Measurements from ENCODE around the gene SPTBN1. TPM values are rescaled to one million over a fixed set of nuclear protein-coding genes. Genes with fewer than 3 reads are reported as not detected.

Gene SPTBN1
- total and polyA plus RNA-seq, 2 of the 4 experiments (the other 2 are of a cell fraction): 49.1 to 241 TPM

- Histone ChIP-seq H3K9me3 (ENCODE audit: control insufficient read depth, insufficient read depth, low read length) (no peaks in the 10 kb centered on the region), H2AK9ac (replicated peaks; ENCODE audit: low read depth, low read length, poor library complexity) (no peak overlapping the region), H4K20me1 (ENCODE audit: insufficient read depth, low read length) (peaks cover 81% of the 10 kb centered on the region), H3K27ac (ENCODE audit: insufficient read depth, low read length) (no peak overlapping the region), H3K9ac (ENCODE audit: low read depth, low read length) (no peak overlapping the region), H4K91ac (ENCODE audit: insufficient read depth, low read depth, low read length) (no peak overlapping the region), H4K5ac (ENCODE audit: low read depth, low read length) (no peak overlapping the region), H3K56ac (ENCODE audit: extremely low read depth, insufficient read depth, low read length) (no peak overlapping the region), H4K8ac (ENCODE audit: low read depth in 2 of 2, low read length in 2 of 2) (no peak overlapping the region), H2BK120ac (ENCODE audit: low read depth, low read length) (no peak overlapping the region), H3K23ac (ENCODE audit: low read depth, low read length) (no peak overlapping the region), H3K27me3 (ENCODE audit: control insufficient read depth, insufficient read depth, low read length) (no peaks in the 10 kb centered on the region), H3K4ac (ENCODE audit: low read depth, low read length) (no peak overlapping the region), H2AFZ (replicated peaks; ENCODE audit: low read length, poor library complexity) (no peak overlapping the region), H2BK20ac (ENCODE audit: low read depth, low read length) (no peak overlapping the region), H3K79me1 (ENCODE audit: low read depth in 1 of 2, low read length in 2 of 2) (peaks cover 53 to 94% of the 10 kb centered on the region in 2 experiments), H3K4me3 (ENCODE audit: insufficient read depth, low read depth, low read length) (no peak overlapping the region), H3K18ac (ENCODE audit: low read depth, low read length) (no peak overlapping the region), H3K4me2 (ENCODE audit: low read depth, low read length) (no peak overlapping the region), H2BK15ac (ENCODE audit: low read depth, low read length) (no peak overlapping the region), H3K9me1 (ENCODE audit: insufficient read depth, low read length) (peaks cover 48% of the 10 kb centered on the region), H2BK5ac (ENCODE audit: low read depth, low read length, poor library complexity, severe bottlenecking) (no peak overlapping the region), H3K4me1 (ENCODE audit: control insufficient read depth, insufficient read depth, low read length) (peaks cover 22% of the 10 kb centered on the region), H3K36me3 (ENCODE audit: control insufficient read depth, insufficient read depth, low read length) (peaks cover 16% of the 10 kb centered on the region), H2AK5ac (ENCODE audit: low read depth, low read length) (no peak overlapping the region), H3K14ac (replicated peaks; ENCODE audit: low read depth, low read length) (no peak overlapping the region)
- WGBS, 2 experiments (ENCODE audit: extremely low coverage in 2 of 2, insufficient read length in 1 of 2): 100% methylated on average over 4 of the region's 5 CpGs; no CpG with 5 or more reads in 1 of the 2 experiments
- in situ Hi-C loops (cut with MboI; ENCODE audit: low sequenced_read_pairs): no loop called here
- no peak for DNase-seq
- TF ChIP-seq FOS (IDR thresholded peaks at IDR 0.05; ENCODE audit: low read depth, low read length) (no peak), POLR2A (IDR thresholded peaks at IDR 0.05; ENCODE audit: low read depth, low read length) (no peak), RCOR1 (IDR thresholded peaks at IDR 0.05; ENCODE audit: insufficient replicate concordance, low read length) (no peak), CTCF (conservative IDR thresholded peaks at IDR 0.05; ENCODE audit: low read depth, low read length) (no peak), CEBPB (IDR thresholded peaks at IDR 0.05; ENCODE audit: low read depth, low read length) (no peak), MAFK (IDR thresholded peaks at IDR 0.05; ENCODE audit: low read depth, low read length) (no peak), ELK1 (IDR thresholded peaks at IDR 0.05; ENCODE audit: borderline replicate concordance, low read depth, low read length) (no peak), SMC3 (IDR thresholded peaks at IDR 0.05; ENCODE audit: low read depth, low read length) (no peak), RFX5 (IDR thresholded peaks at IDR 0.05; ENCODE audit: low read depth, low read length) (no peak), NFE2L2 (IDR thresholded peaks at IDR 0.05; ENCODE audit: low read depth, low read length) (no peak), USF2 (IDR thresholded peaks at IDR 0.05; ENCODE audit: low read depth, low read length) (no peak), MXI1 (IDR thresholded peaks at IDR 0.05; ENCODE audit: borderline replicate concordance, low read depth, low read length) (no peak), BHLHE40 (IDR thresholded peaks at IDR 0.05; ENCODE audit: low read depth, low read length) (no peak), RAD21 (IDR thresholded peaks at IDR 0.05; ENCODE audit: low read length) (no peak), CHD1 (IDR thresholded peaks at IDR 0.05; ENCODE audit: low read depth, low read length) (no peak), MAZ (IDR thresholded peaks at IDR 0.05; ENCODE audit: borderline replicate concordance, low read depth, low read length) (no peak)
- intact Hi-C loops (cut with micrococcal nuclease): no loop called here
- ChIA-PET CTCF (no interaction called here), POLR2A (ENCODE audit: unreplicated experiment) (no interaction called here)
- ATAC-seq (ENCODE audit: low read depth): no peak
- no TSS peak for BruUV-seq (replicated peaks)
- dilution Hi-C loops (cut with HindIII; ENCODE audit: low sequenced_read_pairs, unreplicated experiment): no loop called here
These were observed 143.2 kb downstream of the SPTBN1 start for GRCh38 chr2:54599326-54599710.

Data from IMR-90 (cell line).